Esophagus muscularis mucosa (tissue), 4 donors: Measurements from ENCODE around the gene ACE2. TPM values are rescaled to one million over a fixed set of nuclear protein-coding genes. Genes with fewer than 3 reads are reported as not detected.

Experiments used
- DNase-seq: peaks from one replicate; pipeline ENCODE4 v3.0.0-alpha.2; 2017; ENCODE audit errors: extremely low spot score
- H3K27ac ChIP-seq, 4 donors: fragments of 200-600 bp; sonication (generic); replicated peaks in 1 of 4; 1 replicate in 3 of 4; 2 replicates in 1 of 4; pipeline ENCODE4 v1.5.1; 2016 to 2019; ENCODE audit warnings: mild to moderate bottlenecking in 1 of 4
- H3K27me3 ChIP-seq, 4 donors: fragments of 200-600 bp; sonication (generic); one replicate each; pipeline versions ENCODE4 v1.5.1 to v1.6.0; 2016 to 2019
- H3K36me3 ChIP-seq, 4 donors: fragments of 200-600 bp; sonication (generic); one replicate each; pipeline ENCODE4 v1.5.1; 2016 to 2019
- H3K4me1 ChIP-seq, 4 donors: fragments of 200-600 bp; sonication (generic); one replicate each; pipeline ENCODE4 v1.5.1; 2016 to 2019
- H3K4me3 ChIP-seq, 4 donors: fragments of 200-600 bp; sonication (generic); 1 replicate in 2 of 4; 2 replicates in 2 of 4; pipeline ENCODE4 v1.5.1; 2016 to 2019; ENCODE audit warnings: mild to moderate bottlenecking in 4 of 4, moderate library complexity in 1 of 4
- H3K9me3 ChIP-seq, 4 donors: fragments of 200-600 bp; sonication (generic); 1 replicate in 3 of 4; 2 replicates in 1 of 4; pipeline ENCODE4 v1.5.1; 2016 to 2019
- EP300 ChIP-seq: sonication (generic); formaldehyde crosslinking; IDR thresholded peaks from one replicate; pipeline ENCODE4 v1.6.1; 2017; ENCODE audit warnings: antibody characterized with exemption
- POLR2A ChIP-seq: fragments of 450-650 bp; IDR thresholded peaks from one replicate; pipeline ENCODE4 v1.6.1; 2017; ENCODE audit warnings: antibody characterized with exemption, moderate library complexity, mild to moderate bottlenecking, low read depth
- POLR2AphosphoS5 ChIP-seq, 2 donors: sonication (generic); formaldehyde crosslinking; IDR thresholded peaks; one replicate each; pipeline ENCODE4 v1.6.1; 2017; ENCODE audit warnings: antibody characterized with exemption in 2 of 2
- WGBS: methylation state at CpG from one replicate; pipeline ENCODE4 v1.1.5; 2018; 5-methylcytosine and 5-hydroxymethylcytosine counted together
- intact Hi-C: fragments of 100-400 bp; cut with DNase I; formaldehyde crosslinking; loops from one replicate; pipeline ENCODE4 v1.15.1; 2023
- total RNA-seq, 4 donors: library from RNA; depleted of rRNA; stranded (reverse); fragments of >200 nt; gene quantifications; one replicate each; pipeline versions ENCODE4 v1.1.0 to v1.2.1, GENCODE V29; 2016
- TF ChIP-seq, protein P1 (sequence below), 3 experiments: fragments of 200-600 bp in 2 of 3; fragments of 450-650 bp in 1 of 3; sonication (generic) in 2 of 3; IDR thresholded peaks; one replicate each; pipeline ENCODE4 v1.5.1; 2017 to 2019; ENCODE audit warnings: antibody characterized with exemption in 3 of 3, mild to moderate bottlenecking in 2 of 3, moderate library complexity in 1 of 3

ACE2 gene
- total RNA-seq, 4 donors from 2014 or later, result 2.9 to 5.2 (median 4.2) TPM

DNA sequence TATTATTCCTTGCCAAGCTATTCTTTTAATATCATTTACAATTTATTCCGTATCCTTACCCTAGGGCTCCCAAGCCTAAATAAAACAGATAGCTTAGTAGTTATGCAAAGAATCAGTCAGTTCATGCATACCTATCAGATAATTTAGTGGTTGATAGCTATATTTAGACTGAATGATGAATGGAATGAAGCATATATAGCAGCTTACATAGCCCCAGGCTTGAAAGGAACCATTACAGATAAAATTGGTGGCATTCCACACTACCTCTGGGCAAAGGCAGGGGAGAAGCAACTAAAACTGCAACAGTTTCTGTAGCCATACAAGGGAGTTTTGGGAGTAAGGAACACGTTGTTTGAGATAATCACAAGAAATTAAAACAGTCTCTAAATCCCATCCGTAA lies 2.7 kb downstream of the ACE2 start:
- no peaks in the 10 kb centered on the region for H3K27me3 ChIP-seq
- 61% methylated on average over 3 of the region's 3 CpGs for WGBS
- H3K36me3 ChIP-seq, result no peaks in the 10 kb centered on the region
- no peak overlapping the region for H3K4me3 ChIP-seq
- no peak overlapping the region for H3K27ac ChIP-seq
- intact Hi-C loops, result no loop called here
- no peak for DNase-seq
- H3K9me3 ChIP-seq, result no peaks in the 10 kb centered on the region
- TF ChIP-seq POLR2AphosphoS5 (IDR thresholded peaks at IDR 0.05) (no peak), EP300 (no peak), POLR2A (no peak)
- TF ChIP-seq, protein P1, sequence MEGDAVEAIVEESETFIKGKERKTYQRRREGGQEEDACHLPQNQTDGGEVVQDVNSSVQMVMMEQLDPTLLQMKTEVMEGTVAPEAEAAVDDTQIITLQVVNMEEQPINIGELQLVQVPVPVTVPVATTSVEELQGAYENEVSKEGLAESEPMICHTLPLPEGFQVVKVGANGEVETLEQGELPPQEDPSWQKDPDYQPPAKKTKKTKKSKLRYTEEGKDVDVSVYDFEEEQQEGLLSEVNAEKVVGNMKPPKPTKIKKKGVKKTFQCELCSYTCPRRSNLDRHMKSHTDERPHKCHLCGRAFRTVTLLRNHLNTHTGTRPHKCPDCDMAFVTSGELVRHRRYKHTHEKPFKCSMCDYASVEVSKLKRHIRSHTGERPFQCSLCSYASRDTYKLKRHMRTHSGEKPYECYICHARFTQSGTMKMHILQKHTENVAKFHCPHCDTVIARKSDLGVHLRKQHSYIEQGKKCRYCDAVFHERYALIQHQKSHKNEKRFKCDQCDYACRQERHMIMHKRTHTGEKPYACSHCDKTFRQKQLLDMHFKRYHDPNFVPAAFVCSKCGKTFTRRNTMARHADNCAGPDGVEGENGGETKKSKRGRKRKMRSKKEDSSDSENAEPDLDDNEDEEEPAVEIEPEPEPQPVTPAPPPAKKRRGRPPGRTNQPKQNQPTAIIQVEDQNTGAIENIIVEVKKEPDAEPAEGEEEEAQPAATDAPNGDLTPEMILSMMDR (IDR thresholded peaks at IDR 0.05), result no peak
- no peaks in the 10 kb centered on the region for H3K4me1 ChIP-seq

DNA sequence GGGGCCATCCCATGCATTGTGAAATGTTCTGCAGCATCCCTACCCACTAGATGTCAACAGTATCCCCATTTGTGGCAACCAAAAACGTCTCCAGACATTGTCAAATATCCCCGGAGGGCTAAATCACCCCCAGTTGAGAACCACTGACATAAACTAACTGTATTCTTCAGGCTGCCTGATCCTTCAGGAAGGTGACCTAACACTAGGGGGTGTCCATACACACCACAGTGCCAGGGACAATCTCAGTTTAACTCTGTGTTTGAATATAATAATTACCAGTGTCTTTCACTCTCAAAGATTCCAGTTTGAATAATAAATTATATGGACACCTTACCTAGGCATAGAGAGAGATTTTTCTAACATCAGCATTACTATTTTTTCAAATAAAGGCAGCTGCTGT lies 6.4 kb downstream of the ACE2 start:
- H3K27ac ChIP-seq, result no peak overlapping the region
- no peaks in the 10 kb centered on the region for H3K9me3 ChIP-seq
- WGBS, result 68% methylated on average over 2 of the region's 2 CpGs
- no peaks in the 10 kb centered on the region for H3K27me3 ChIP-seq
- TF ChIP-seq, protein P1 (IDR thresholded peaks at IDR 0.05), result no peak
- TF ChIP-seq POLR2A, result no peak
- TF ChIP-seq EP300, result no peak
- no peak for TF ChIP-seq POLR2AphosphoS5 (IDR thresholded peaks at IDR 0.05)
- intact Hi-C loops, result no loop called here
- H3K4me3 ChIP-seq, result no peak overlapping the region
- no peak for DNase-seq
- H3K4me1 ChIP-seq, result no peaks in the 10 kb centered on the region
- peaks cover 0 to 6% (median 0%) of the 10 kb centered on the region in 4 donors for H3K36me3 ChIP-seq

DNA sequence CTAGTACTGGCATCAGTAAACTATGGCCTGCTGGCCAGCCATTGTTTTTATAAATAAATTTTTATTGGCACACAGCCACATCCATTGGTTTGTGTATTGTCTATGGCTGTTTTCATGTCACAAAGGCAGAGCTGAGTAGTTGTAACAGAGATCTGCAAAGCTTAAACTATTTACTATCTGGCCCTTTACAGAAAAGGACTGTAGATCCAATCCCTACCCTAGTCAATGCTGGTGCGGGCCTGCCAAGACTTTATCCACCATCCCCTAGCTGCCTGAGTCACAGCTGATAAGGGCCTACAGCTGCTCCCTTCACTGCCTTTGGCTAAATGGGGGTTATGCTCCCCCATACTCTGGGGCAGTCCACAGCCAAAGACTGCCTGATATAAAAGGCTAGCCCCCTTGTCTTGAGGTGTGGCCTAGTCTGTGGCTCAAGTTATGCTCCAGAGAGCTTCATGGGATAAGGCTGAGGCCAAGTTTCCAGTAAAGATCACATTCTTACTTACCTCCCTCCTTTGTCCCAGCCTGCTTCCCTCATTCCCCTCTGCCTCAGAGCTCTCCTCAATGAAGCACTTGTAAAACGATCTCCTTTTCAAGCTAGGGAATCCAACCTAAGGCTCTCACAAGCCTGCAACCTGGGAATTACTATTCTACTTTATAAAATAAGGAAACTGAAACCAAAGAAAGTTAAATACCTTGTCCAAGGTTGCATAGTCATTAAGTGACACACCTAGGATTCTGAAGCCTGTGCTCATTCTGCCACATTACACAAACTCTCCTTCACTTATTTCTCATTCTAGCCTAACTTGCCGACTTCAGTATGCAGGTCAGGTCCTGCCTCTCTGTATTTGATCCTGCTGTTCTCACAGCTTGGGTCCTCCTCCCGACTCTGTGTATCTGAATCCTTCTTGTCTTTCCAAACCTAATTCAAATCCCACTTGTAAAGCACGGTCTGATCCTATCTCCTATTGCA lies 20.7 kb downstream of the ACE2 start:
- no peaks in the 10 kb centered on the region for H3K36me3 ChIP-seq
- peaks cover 0 to 4% (median 0%) of the 10 kb centered on the region in 4 donors for H3K9me3 ChIP-seq
- H3K4me3 ChIP-seq, result no peak overlapping the region
- intact Hi-C loops, result no loop called here
- no peak for TF ChIP-seq EP300
- no peak for TF ChIP-seq POLR2AphosphoS5 (IDR thresholded peaks at IDR 0.05)
- no peak for TF ChIP-seq POLR2A
- TF ChIP-seq, protein P1 (IDR thresholded peaks at IDR 0.05), result no peak
- H3K27ac ChIP-seq, result no peak overlapping the region
- H3K27me3 ChIP-seq, result no peaks in the 10 kb centered on the region
- no peaks in the 10 kb centered on the region for H3K4me1 ChIP-seq
- no peak for DNase-seq
- 61% methylated on average over 5 of the region's 5 CpGs for WGBS

DNA sequence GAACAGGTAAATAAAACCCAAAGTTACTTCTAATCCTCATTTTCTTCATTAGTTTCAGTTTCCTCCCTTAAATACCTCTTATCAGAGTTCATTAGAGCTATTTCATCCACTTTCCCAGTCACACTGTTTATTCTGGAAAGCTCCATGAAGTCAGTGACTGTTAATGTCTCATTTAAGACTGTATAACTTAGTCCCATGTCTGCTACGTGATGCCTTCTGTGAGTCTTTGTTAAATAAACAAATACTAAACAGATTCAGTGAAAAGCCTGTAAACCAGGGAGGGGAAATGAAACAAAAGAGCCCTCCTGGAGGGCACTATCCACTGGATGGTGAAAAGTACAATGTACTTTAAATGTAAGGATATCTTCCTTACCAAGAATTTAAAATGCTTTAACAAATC lies 24.7 kb downstream of the ACE2 start:
- H3K27me3 ChIP-seq, result peaks cover 0 to 6% (median 0%) of the 10 kb centered on the region in 4 donors
- intact Hi-C loops, result no loop called here
- TF ChIP-seq POLR2AphosphoS5 (IDR thresholded peaks at IDR 0.05) (no peak), EP300 (no peak), POLR2A (no peak)
- TF ChIP-seq, protein P1 (IDR thresholded peaks at IDR 0.05), result no peak

More for the DNA sequence above, 24.7 kb downstream of the ACE2 start:
- Histone ChIP-seq H3K4me1 (no peaks in the 10 kb centered on the region), H3K27ac (no peak overlapping the region), H3K4me3 (no peak overlapping the region), H3K36me3 (peaks cover 0 to 3% (median 0%) of the 10 kb centered on the region in 4 donors), H3K9me3 (no peaks in the 10 kb centered on the region)
- no peak for DNase-seq
- 22% methylated on average over 1 of the region's 1 CpG for WGBS
